Mesendoderm (in vitro differentiated cells): ENCODE results near the gene POLE4.

ENCODE experiments used
- DNase-seq: peaks from one replicate; pipeline ENCODE4 v3.0.0; 2013
- H2AK5ac ChIP-seq: 2 replicates; pipeline ENCODE4 v1.6.1; 2013; ENCODE audit warnings: low read length, inconsistent platforms
- H2BK120ac ChIP-seq: 2 replicates; pipeline ENCODE4 v1.6.1; 2013; ENCODE audit warnings: low read depth, mild to moderate bottlenecking, low read length, moderate library complexity, mixed read lengths
- H2BK15ac ChIP-seq: replicated peaks from 2 replicates; pipeline ENCODE4 v1.6.1; 2013; ENCODE audit warnings: low read depth, mild to moderate bottlenecking, moderate library complexity
- H2BK5ac ChIP-seq: 2 replicates; pipeline ENCODE4 v1.6.1; 2013; ENCODE audit warnings: low read length, inconsistent platforms
- H3K18ac ChIP-seq: 2 replicates; pipeline ENCODE4 v1.6.1; 2013; ENCODE audit warnings: mild to moderate bottlenecking, low read length, mixed read lengths
- H3K23ac ChIP-seq: one replicate; pipeline ENCODE4 v1.6.1; 2013; ENCODE audit warnings: low read length
- H3K27ac ChIP-seq: 2 replicates; pipeline ENCODE4 v1.5.1; 2013; ENCODE audit warnings: low read depth, mild to moderate bottlenecking, inconsistent platforms, low read length, moderate library complexity
- H3K27me3 ChIP-seq: 2 replicates; pipeline ENCODE4 v1.6.1; 2013; ENCODE audit warnings: low read length, control low read depth, mild to moderate bottlenecking, inconsistent platforms; ENCODE audit not compliant: insufficient read depth, poor library complexity
- H3K36me3 ChIP-seq: 2 replicates; pipeline ENCODE4 v1.6.1; 2013; ENCODE audit warnings: low read length, inconsistent platforms; ENCODE audit not compliant: control insufficient read depth, insufficient read depth
- H3K4ac ChIP-seq: one replicate; pipeline ENCODE4 v1.6.1; 2013; ENCODE audit warnings: low read depth, mild to moderate bottlenecking, low read length, moderate library complexity
- H3K4me1 ChIP-seq: 2 replicates; pipeline ENCODE4 v1.6.1; 2013; ENCODE audit warnings: low read depth, low read length, inconsistent platforms; ENCODE audit not compliant: control insufficient read depth
- H3K4me2 ChIP-seq: 2 replicates; pipeline ENCODE4 v1.6.1; 2013; ENCODE audit warnings: low read length
- H3K4me3 ChIP-seq: 2 replicates; pipeline ENCODE4 v1.5.1; 2013; ENCODE audit warnings: mild to moderate bottlenecking, low read length
- H3K56ac ChIP-seq: one replicate; pipeline ENCODE4 v1.6.1; 2013; ENCODE audit warnings: low read length
- H3K79me1 ChIP-seq: 2 replicates; pipeline ENCODE4 v1.6.1; 2013; ENCODE audit warnings: low read length, inconsistent platforms
- H3K79me2 ChIP-seq: 2 replicates; pipeline ENCODE4 v1.6.1; 2013; ENCODE audit warnings: mild to moderate bottlenecking, low read length; ENCODE audit not compliant: control insufficient read depth, insufficient read depth
- H3K9ac ChIP-seq: 2 replicates; pipeline ENCODE4 v1.6.1; 2013; ENCODE audit warnings: low read length, inconsistent platforms
- H4K5ac ChIP-seq: one replicate; pipeline ENCODE4 v1.6.1; 2013; ENCODE audit warnings: low read length
- H4K8ac ChIP-seq: one replicate; pipeline ENCODE4 v1.6.1; 2013; ENCODE audit warnings: low read depth, mild to moderate bottlenecking, control low read depth, low read length, moderate library complexity
- WGBS: extraction: QIAGEN DNeasy Blood & Tissue Kit; methylation state at CpG from one replicate; pipeline ENCODE4 v1.1.7; 2013; ENCODE audit warnings: low lambda C conversion rate, missing lambda C conversion rate; ENCODE audit not compliant: insufficient coverage; ENCODE audit errors: extremely low coverage; 5-methylcytosine and 5-hydroxymethylcytosine counted together

Gene POLE4

GRCh38 chr2:75010571-75010970, 52.1 kb downstream of the POLE4 start:
- no peak for DNase-seq
- no peak overlapping the region for H2AK5ac ChIP-seq
- no peak overlapping the region for H4K8ac ChIP-seq
- H3K79me1 ChIP-seq, result no peaks in the 10 kb centered on the region
- no peaks in the 10 kb centered on the region for H3K4me1 ChIP-seq
- H3K79me2 ChIP-seq, result no peaks in the 10 kb centered on the region
- WGBS, result no CpG with 5 or more reads among the region's 1 CpG
- H3K36me3 ChIP-seq, result no peaks in the 10 kb centered on the region
- H3K23ac ChIP-seq, result no peak overlapping the region
- H3K9ac ChIP-seq, result no peak overlapping the region
- no peak overlapping the region for H3K4me3 ChIP-seq
- H3K27ac ChIP-seq, result no peak overlapping the region
- no peak overlapping the region for H4K5ac ChIP-seq
- H3K4me2 ChIP-seq, result no peak overlapping the region
- H2BK5ac ChIP-seq, result no peak overlapping the region
- H2BK120ac ChIP-seq, result no peak overlapping the region
- H3K27me3 ChIP-seq, result no peaks in the 10 kb centered on the region
- H3K56ac ChIP-seq, result no peak overlapping the region
- no peak overlapping the region for H3K4ac ChIP-seq
- no peak overlapping the region for H3K18ac ChIP-seq
- H2BK15ac ChIP-seq, result no peak overlapping the region

GRCh38 chr2:75012080-75012479, 53.6 kb downstream of the POLE4 start:
- H3K4ac ChIP-seq, result no peak overlapping the region
- WGBS, result no CpG with 5 or more reads among the region's 8 CpGs
- H3K18ac ChIP-seq, result no peak overlapping the region
- H2AK5ac ChIP-seq, result no peak overlapping the region
- no peak overlapping the region for H3K4me2 ChIP-seq
- DNase-seq, result no peak
- no peak overlapping the region for H4K5ac ChIP-seq
- no peak overlapping the region for H3K27ac ChIP-seq
- no peak overlapping the region for H4K8ac ChIP-seq
- no peak overlapping the region for H3K4me3 ChIP-seq
- no peak overlapping the region for H3K56ac ChIP-seq
- no peaks in the 10 kb centered on the region for H3K79me2 ChIP-seq
- no peak overlapping the region for H3K9ac ChIP-seq
- H3K36me3 ChIP-seq, result no peaks in the 10 kb centered on the region
- no peaks in the 10 kb centered on the region for H3K4me1 ChIP-seq
- H3K79me1 ChIP-seq, result no peaks in the 10 kb centered on the region
- no peak overlapping the region for H2BK5ac ChIP-seq
- no peaks in the 10 kb centered on the region for H3K27me3 ChIP-seq
- H3K23ac ChIP-seq, result no peak overlapping the region
- no peak overlapping the region for H2BK15ac ChIP-seq
- no peak overlapping the region for H2BK120ac ChIP-seq

GRCh38 chr2:75018162-75018561, 59.7 kb downstream of the POLE4 start:
- Histone ChIP-seq H3K79me2 (no peaks in the 10 kb centered on the region), H4K5ac (no peak overlapping the region), H2BK120ac (no peak overlapping the region), H3K9ac (no peak overlapping the region), H3K4me1 (no peaks in the 10 kb centered on the region), H3K27ac (no peak overlapping the region), H3K56ac (no peak overlapping the region), H3K4ac (no peak overlapping the region), H3K79me1 (no peaks in the 10 kb centered on the region), H3K23ac (no peak overlapping the region), H3K4me2 (no peak overlapping the region), H3K36me3 (no peaks in the 10 kb centered on the region), H3K4me3 (no peak overlapping the region), H4K8ac (no peak overlapping the region), H2AK5ac (no peak overlapping the region), H2BK5ac (no peak overlapping the region), H2BK15ac (no peak overlapping the region), H3K18ac (no peak overlapping the region), H3K27me3 (no peaks in the 10 kb centered on the region)
- no peak for DNase-seq
- WGBS, result no CpG with 5 or more reads among the region's 2 CpGs
